HUES64 (cell line): ENCODE measurements around the gene PGBD1.
"Not testable (repeated sequence)": the region's sequence is repeated elsewhere in the genome, so short reads cannot be mapped to it uniquely, and the experiment has no call there.

ENCODE experiments used
- H3K27ac ChIP-seq: 2 replicates; pipeline ENCODE4 v1.7.0; 2013; ENCODE audit warnings: low read depth, low read length, inconsistent platforms
- H3K27me3 ChIP-seq: 2 replicates; pipeline ENCODE4 v1.6.1; 2013; ENCODE audit warnings: mild to moderate bottlenecking, low read length; ENCODE audit not compliant: insufficient read depth
- H3K36me3 ChIP-seq: 2 replicates; pipeline ENCODE4 v1.6.1; 2013; ENCODE audit warnings: mild to moderate bottlenecking, low read length; ENCODE audit not compliant: insufficient read depth
- H3K4me1 ChIP-seq: 2 replicates; pipeline ENCODE4 v1.6.1; 2013; ENCODE audit warnings: mild to moderate bottlenecking, low read length, moderate library complexity; ENCODE audit not compliant: insufficient read depth
- H3K4me3 ChIP-seq: 2 replicates; pipeline ENCODE4 v1.5.1; 2013; ENCODE audit warnings: mild to moderate bottlenecking, low read length, moderate library complexity
- H3K9ac ChIP-seq: 2 replicates; pipeline ENCODE4 v1.6.1; 2013; ENCODE audit warnings: mild to moderate bottlenecking, low read depth, low read length
- H3K9me3 ChIP-seq: 2 replicates; pipeline ENCODE4 v1.6.1; 2013; ENCODE audit warnings: low read depth, low read length; ENCODE audit not compliant: insufficient read depth
- WGBS: fragments of 150-250, 120-280 bp; methylation state at CpG from one replicate; pipeline ENCODE4 v1.1.7; 2013; ENCODE audit warnings: missing lambda C conversion rate; 5-methylcytosine and 5-hydroxymethylcytosine counted together

PGBD1 gene

DNA sequence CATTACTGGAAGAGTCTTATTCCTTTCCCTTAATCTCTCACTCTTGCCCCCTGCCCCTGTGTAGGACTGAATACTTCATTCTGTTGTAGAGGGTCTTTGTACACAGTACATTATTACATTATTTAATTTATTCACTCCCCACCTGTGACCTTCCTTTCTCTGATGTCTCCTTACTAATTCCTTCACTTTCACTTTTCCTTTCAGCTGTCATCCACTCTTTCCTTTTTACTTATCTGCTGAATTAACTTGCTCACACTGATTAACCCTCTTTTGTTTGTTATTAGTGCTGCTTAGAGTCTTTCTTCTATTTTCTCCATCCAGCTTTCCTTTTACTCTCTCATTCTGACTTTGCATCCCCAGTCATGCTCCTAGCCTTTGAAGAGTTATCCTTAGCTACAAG, 6.5 kb upstream of the PGBD1 start:
- H3K4me1 ChIP-seq: no peaks in the 10 kb centered on the region
- H3K9me3 ChIP-seq: no peaks in the 10 kb centered on the region
- peaks cover 62% of the 10 kb centered on the region for H3K36me3 ChIP-seq
- H3K27me3 ChIP-seq: no peaks in the 10 kb centered on the region
- no peak overlapping the region for H3K4me3 ChIP-seq
- no peak overlapping the region for H3K9ac ChIP-seq
- no peak overlapping the region for H3K27ac ChIP-seq

DNA sequence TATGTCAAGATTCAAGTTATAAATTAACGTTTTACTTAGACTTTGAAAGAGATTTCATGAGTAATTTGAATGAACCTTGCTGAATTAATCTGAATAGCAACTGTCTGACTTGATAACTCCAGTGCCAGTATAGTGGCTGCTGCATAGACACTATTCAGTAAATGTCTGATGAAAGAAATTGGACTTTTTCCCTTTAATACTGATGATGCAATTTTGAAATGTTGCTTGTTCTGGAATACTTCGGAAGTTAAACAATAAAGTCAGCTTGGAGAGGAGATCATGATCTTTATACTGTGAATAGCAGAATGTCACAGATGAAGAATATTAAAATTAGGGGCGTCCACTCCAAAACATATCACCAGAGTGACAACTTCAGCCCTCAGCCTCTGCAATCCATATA, 3.6 kb upstream of the PGBD1 start:
- Histone ChIP-seq H3K9ac (no peak overlapping the region), H3K36me3 (peaks cover 50% of the 10 kb centered on the region), H3K27ac (no peak overlapping the region), H3K4me3 (no peak overlapping the region), H3K9me3 (no peaks in the 10 kb centered on the region), H3K27me3 (0 out of 2 replicates have a peak, but pooled peaks cover 3% of the 10 kb centered on the region), H3K4me1 (peaks cover 12% of the 10 kb centered on the region)
- WGBS: 90% methylated on average over 2 of the region's 3 CpGs

DNA sequence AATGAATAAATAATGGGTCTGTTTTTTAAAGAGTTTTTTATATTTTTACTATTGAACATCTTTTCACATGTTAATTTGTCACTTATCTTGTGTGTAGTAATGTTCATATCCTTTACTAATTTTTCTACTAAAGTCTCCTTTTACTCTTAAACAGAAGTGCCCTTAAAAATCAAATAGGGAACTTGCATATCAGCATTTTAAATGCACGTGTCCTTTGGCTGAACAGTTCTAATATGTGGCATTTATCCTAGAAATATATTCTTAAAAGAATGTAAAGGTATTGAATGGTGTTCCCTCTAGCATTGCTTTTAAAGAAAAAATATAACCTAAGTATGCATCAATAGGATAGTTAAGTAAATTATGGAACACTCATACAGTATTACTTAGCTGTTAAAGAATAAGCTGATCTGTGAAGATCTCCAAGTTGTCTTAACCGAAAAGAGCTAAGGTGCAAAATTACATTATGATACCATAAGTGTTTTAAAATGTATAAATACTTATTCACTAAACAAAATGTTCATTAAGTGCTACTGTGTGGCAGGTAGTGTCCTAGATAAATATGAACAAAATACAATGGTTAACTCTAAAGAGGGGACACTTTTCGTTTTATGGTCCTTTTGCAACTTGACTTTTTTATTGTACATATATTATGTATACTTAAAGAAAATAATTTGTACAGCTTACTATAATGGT, 631 bp upstream of the PGBD1 start:
- Histone ChIP-seq H3K4me3 (peak overlapping the region; percentile 97), H3K27ac (no peak overlapping the region), H3K27me3 (0 out of 2 replicates have a peak, but pooled peaks cover 3% of the 10 kb centered on the region), H3K9me3 (no peaks in the 10 kb centered on the region), H3K36me3 (peaks cover 40% of the 10 kb centered on the region), H3K9ac (peak overlapping the region; percentile 82), H3K4me1 (peaks cover 15% of the 10 kb centered on the region)
- WGBS: 83% methylated on average over 1 of the region's 3 CpGs

DNA sequence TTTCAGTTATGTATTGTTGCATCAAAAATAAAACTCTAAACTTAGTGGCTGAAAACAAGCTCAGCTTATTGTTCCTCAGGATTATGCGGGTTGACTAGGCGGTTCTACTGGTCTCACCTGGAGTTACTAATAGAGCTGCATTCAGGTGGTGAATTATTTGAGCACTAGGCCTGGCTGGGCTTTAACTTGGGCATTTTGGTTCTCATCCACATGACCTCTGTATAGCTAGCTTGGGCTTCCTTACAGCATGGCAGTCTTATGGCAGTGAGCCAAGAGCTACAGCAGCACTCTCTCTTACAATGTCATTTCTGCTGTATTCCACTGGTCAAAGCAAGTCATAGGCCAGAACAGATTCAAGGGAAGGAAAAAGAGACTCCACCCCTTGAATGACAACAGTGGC, 1.6 kb downstream of the PGBD1 start:
- H3K27ac ChIP-seq: no peak overlapping the region
- 0 out of 2 replicates have a peak, but pooled peaks cover 3% of the 10 kb centered on the region for H3K27me3 ChIP-seq
- peak overlapping the region; percentile 97; the same call in 1 of the 2 replicates for H3K4me3 ChIP-seq
- no peak overlapping the region for H3K9ac ChIP-seq
- peaks cover 15% of the 10 kb centered on the region for H3K4me1 ChIP-seq
- peaks cover 41% of the 10 kb centered on the region for H3K36me3 ChIP-seq
- no peaks in the 10 kb centered on the region for H3K9me3 ChIP-seq
- WGBS: 94% methylated on average over 2 of the region's 2 CpGs

DNA sequence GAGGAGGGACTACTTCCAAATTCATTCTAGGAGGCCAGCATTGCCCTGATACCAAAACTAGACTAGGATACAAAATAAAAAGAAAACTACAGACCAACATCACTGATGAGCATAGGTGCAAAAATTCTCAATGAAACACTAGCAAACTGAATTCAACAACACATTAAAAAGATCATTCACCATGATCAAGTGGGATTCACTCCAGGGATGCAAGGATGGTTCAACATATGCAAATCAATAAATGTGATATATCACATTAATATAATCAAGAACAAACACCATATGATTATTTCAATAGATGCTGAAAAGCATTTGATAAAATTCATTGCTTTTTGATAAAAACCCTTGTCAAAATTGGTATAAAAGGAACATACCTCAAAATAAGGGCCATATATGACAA, 10.2 kb downstream of the PGBD1 start:
- Histone ChIP-seq H3K4me3 (no peak overlapping the region), H3K27ac (no peak overlapping the region), H3K27me3 (no peaks in the 10 kb centered on the region), H3K36me3 (peaks cover 43% of the 10 kb centered on the region), H3K9ac (no peak overlapping the region), H3K4me1 (no peaks in the 10 kb centered on the region), H3K9me3 (no peaks in the 10 kb centered on the region)

DNA sequence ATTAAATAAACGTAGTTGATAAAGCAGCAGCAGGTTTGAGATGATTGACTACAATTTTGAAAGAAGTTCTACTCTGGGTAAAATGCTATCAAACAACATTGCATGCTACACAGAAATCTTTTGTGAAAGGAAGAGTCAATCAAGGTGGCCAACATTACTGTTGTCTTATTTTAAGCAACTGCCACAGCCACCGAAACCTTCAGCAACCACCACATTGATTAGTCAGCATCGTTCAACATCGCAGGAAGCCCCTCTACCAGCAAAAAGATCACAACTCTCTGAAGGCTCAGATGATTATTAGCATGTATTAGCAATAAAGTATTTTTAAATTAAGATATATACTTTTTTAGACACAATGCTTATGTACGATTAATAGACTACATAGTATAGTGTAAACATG, 14.0 kb downstream of the PGBD1 start:
- H3K27me3 ChIP-seq: no peaks in the 10 kb centered on the region
- peaks cover 29% of the 10 kb centered on the region for H3K36me3 ChIP-seq
- WGBS: 99% methylated on average over 4 of the region's 5 CpGs
- H3K27ac ChIP-seq: no peak overlapping the region
- no peaks in the 10 kb centered on the region for H3K4me1 ChIP-seq
- no peaks in the 10 kb centered on the region for H3K9me3 ChIP-seq
- no peak overlapping the region for H3K4me3 ChIP-seq
- no peak overlapping the region for H3K9ac ChIP-seq

DNA sequence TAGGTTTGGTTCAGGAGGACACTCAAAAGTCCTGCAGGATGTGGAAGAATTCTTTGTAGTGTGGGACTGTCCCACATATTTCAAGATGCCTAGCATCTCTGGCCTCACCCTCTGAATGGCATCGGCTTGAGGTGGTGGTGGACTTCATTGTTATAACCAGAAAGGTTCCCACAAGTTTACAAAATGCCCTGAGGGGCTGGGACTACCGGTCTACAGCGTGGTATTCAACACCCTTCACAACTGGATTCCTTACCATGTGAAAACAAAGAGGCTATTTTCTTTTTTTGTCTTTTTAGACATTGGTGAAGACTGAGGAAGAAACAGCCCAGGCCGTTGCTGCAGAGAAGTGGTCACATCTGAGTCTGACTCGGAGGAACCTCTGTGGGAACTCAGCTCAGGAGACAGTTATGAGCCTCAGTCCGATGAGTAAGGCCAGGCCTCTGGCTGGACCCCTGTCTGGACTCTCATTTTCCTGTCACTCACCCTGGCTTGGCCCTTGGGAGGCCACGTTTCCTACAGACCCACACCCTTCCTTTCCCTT, 15.2 kb downstream of the PGBD1 start:
- Histone ChIP-seq H3K27ac (no peak overlapping the region), H3K9ac (no peak overlapping the region), H3K9me3 (no peaks in the 10 kb centered on the region), H3K4me3 (no peak overlapping the region), H3K36me3 (peaks cover 34% of the 10 kb centered on the region), H3K27me3 (no peaks in the 10 kb centered on the region), H3K4me1 (no peaks in the 10 kb centered on the region)
- 88% methylated on average over 7 of the region's 7 CpGs for WGBS

DNA sequence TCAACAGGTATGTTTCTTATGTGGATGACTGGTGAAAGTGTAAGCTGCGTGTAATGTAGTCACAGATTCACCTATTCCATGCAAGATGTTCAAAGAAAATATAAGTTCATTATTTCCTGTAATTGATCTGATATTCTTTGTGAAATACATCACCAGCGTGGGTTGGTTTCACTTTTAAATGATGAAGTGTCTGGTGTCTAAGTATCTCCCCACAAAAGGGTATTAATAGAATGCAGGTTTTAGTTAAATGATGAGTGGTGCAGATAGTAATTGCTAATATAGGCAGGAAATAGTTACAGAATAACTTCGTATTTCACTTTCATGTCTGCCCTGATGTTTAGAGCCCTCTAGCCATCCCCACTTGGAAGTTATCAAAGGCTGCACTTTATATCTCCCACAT, 22.2 kb downstream of the PGBD1 start:
- peaks cover 16% of the 10 kb centered on the region for H3K36me3 ChIP-seq
- WGBS: 100% methylated on average over 3 of the region's 3 CpGs
- H3K4me1 ChIP-seq: no peaks in the 10 kb centered on the region
- H3K9ac ChIP-seq: no peak overlapping the region
- no peak overlapping the region for H3K4me3 ChIP-seq
- H3K27me3 ChIP-seq: no peaks in the 10 kb centered on the region
- no peaks in the 10 kb centered on the region for H3K9me3 ChIP-seq
- no peak overlapping the region for H3K27ac ChIP-seq

DNA sequence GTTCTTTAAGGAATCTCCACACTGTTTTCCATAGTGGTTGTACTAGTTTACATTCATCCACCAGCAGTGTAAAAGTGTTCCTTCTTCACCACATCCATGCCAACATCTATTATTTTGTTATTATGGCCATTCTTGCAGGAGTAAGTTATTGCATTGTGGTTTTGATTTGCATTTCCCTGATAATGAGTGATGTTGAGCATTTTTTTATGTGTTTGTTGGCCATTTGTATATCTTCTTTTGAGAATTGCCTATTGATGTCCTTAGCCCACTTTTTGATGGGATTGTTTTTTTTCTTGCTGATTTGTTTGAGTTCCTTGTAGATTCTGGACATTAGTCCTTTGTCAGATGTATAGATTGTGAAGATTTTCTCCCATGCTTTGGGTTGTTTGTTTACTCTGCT, 25.0 kb downstream of the PGBD1 start:
- peaks cover 20% of the 10 kb centered on the region for H3K4me1 ChIP-seq
- not testable (repeated sequence) for H3K4me3 ChIP-seq

DNA sequence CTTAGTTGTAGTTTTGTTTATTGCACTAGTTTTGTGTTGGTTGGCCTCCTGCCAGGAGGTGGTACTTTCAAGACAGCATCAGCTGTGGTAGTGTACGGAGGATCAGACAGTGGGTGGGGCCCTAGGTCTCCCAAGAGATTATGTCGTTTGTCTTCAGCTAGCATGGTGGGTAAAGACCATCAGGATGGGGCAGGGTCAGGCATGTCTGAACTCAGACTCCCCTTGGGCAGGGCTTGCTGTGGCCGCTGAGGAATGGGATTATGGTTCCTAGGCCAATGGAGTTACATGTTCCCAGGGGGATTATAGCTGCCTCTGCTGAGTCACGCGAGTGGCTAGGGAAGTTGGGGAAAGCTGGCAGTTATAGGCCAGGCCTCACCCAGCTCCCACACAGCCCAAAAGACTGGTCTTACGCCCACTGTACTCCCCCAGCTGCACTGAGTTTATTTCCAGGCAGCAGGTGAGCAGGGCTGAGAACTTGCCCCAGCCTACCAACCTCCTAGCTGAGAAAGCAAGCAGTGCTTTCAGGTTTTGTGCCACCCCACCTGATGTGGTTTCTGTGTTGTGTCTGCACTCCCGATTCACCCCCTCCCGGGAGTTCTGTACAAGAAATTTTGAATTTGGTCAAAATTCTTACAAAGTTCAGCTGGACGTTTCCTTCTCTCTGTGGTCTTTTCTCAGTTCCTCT, 29.9 kb downstream of the PGBD1 start:
- H3K4me3 ChIP-seq: no peak overlapping the region
- H3K4me1 ChIP-seq: peaks cover 20% of the 10 kb centered on the region
- no peaks in the 10 kb centered on the region for H3K36me3 ChIP-seq
- no peak overlapping the region for H3K9ac ChIP-seq
- WGBS: 89% methylated on average over 9 of the region's 9 CpGs
- no peaks in the 10 kb centered on the region for H3K27me3 ChIP-seq
- no peak overlapping the region for H3K27ac ChIP-seq
- no peaks in the 10 kb centered on the region for H3K9me3 ChIP-seq

More for the DNA sequence above, 25.0 kb downstream of the PGBD1 start:
- H3K36me3 ChIP-seq, H3K9me3 ChIP-seq, H3K9ac ChIP-seq, H3K27me3 ChIP-seq, H3K27ac ChIP-seq: not testable (repeated sequence)

DNA sequence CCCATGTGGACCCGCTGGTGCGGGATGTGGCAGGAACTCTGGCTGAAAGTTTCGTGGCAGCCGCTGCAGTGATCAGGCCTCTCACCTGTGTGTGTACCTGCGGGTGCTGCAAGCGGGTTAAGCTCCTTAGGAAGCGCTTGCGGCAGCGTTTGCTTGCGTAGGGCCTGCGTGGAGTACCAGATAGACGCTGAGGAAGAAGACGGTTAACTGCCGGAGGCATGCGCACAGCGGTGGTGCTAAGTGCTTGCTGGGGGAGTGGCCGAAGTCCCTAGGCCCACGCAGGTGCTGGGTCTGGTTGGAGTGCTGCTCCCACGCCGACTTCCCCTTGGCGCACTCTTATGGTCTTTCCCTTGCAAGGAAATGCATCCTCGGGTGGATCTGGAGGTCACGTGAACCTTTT, 31.6 kb downstream of the PGBD1 start:
- Histone ChIP-seq H3K27me3 (no peaks in the 10 kb centered on the region), H3K9me3 (no peaks in the 10 kb centered on the region), H3K36me3 (no peaks in the 10 kb centered on the region), H3K9ac (no peak overlapping the region), H3K4me1 (peaks cover 20% of the 10 kb centered on the region), H3K4me3 (no peak overlapping the region), H3K27ac (no peak overlapping the region)
- 94% methylated on average over 23 of the region's 23 CpGs for WGBS
